HuH-7.5 (cell line): ENCODE measurements around the gene TRIM14.
A peak's percentile ranks its signal among the peaks of the same experiment; 100 is the strongest.
"Not testable (repeated sequence)": the region's sequence is repeated elsewhere in the genome, so short reads cannot be mapped to it uniquely, and the experiment has no call there.

Experiments
- DNase-seq: peaks from one replicate; pipeline ENCODE4 v3.0.0; 2011; ENCODE audit warnings: low spot score

Gene TRIM14

GRCh38 chr9:98083566-98084183, 35.3 kb downstream of the TRIM14 start:
- DNase-seq = no peak

DNA sequence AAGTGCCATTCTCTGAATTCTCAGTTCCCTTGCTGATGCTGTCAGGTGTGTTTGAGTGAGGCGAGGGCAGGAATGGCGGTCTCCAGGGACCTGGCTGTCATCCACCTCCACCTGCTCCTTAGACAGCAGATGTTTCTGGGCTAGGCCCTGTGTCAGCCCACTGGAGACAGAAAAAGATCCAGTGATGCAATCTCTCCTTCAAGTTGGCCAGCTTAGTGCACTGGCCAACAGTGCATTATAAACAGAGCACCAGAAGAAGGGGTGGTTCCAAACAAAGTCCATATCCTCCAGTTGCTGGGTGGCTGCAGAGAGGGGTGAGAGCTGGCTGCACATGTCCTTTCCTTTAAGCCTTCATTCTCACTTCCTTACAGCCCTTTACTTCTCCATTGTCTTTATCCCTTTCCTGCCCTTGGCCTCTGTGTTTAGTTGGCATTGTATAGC, 35.9 kb downstream of the TRIM14 start:
- no peak for DNase-seq

GRCh38 chr9:98081477-98082219, 37.4 kb downstream of the TRIM14 start:
- no peak for DNase-seq

DNA sequence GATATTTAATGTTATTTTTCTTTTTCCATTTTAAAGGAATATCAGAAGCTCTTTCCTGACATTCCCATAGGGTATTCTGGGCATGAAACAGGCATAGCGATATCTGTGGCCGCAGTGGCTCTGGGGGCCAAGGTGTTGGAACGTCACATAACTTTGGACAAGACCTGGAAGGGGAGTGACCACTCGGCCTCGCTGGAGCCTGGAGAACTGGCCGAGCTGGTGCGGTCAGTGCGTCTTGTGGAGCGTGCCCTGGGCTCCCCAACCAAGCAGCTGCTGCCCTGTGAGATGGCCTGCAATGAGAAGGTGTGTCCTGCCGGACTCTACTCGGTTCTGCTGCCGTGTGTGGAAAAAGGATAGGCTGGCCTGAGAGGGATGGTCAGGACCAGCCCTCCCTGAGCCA, 38.2 kb downstream of the TRIM14 start:
- DNase-seq = no peak

DNA sequence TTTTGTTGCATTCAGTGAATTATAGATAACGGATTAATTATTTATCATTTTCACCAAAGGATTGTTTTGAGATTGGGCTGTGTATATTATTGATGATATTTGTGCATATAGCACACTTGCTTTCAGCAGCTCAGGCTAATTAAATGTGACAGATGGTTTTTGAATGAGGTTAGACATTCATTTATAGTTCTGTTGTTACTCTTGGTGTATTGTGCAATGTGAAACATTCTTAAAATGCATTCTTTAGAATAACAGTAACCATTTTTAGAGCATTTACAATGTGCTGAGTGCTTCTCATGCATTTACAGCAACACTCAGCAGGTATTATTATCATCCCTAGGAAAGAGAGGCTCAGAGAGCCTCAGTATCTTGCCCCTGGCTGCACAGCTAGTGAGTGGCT, 38.7 kb downstream of the TRIM14 start:
- DNase-seq = no peak

GRCh38 chr9:98078895-98079294, 40.1 kb downstream of the TRIM14 start:
- DNase-seq = no peak

GRCh38 chr9:98076514-98076890, 42.5 kb downstream of the TRIM14 start:
- not testable (repeated sequence) for DNase-seq

GRCh38 chr9:98075332-98075805, 43.7 kb downstream of the TRIM14 start:
- no peak for DNase-seq

DNA sequence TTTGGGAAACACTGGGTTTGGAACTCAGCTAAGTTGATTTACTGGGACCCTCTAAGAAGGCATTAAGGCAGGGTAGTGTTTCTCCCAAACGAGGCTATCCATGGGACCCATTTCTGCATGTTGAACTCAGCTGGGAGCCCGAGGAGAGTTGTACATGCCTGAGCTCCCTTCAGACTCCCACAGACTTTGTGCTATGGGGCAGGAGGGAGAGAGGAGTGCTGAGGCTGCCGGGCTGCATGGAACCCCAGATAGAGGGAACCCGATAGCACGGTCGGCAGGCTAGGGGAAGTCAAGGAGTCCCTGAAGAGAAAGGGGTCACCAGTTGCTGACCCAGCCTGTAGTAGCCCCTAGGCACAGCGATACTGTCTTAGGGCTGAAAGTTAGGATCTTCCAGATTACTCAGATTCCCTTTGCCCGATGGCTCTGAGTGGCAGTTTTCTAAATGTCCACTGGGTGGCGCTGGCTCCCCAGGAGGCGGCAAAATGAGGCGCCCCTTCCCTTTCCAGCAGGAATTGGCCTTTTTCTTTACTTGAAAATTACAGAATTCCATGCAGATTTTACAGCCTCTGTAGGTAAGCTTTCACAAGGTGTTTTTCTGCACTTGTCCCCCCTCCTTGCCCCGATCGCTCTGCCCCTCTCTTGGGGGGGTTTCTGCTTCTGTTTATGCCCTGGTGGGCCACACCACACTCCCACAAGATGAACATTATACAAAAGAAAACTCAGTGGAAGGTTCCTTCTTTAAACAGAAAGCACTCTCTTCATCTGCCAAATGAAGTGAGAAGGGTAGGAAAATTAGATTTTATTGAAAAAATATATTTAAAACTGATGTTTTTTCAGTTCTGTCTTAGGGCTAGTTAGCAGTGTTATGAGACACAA, 44.7 kb downstream of the TRIM14 start:
- peak; percentile 51 for DNase-seq

- DNase-seq = no peak
Measured at GRCh38 chr9:98071737-98072136, 47.3 kb downstream of the TRIM14 start.

GRCh38 chr9:98070704-98071103, 48.3 kb downstream of the TRIM14 start:
- no peak for DNase-seq

DNA sequence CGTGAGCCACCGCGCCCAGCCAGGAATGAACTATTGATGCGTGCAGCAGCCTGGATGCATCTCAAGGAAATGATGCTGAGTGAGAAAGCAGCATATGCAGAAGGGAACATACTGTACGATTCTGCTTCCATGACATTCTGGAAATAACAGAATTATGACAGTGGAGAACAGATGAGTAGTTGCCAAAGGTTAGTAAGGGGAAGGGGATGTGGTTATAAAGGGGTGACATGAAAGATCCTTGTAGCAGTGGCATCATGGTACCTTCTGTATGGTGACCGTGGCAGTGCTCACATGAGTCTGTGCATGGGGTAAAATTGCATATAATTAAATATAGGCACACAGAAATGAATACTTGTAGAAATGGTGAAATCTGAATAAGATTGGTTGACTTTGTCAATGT, 49.5 kb downstream of the TRIM14 start:
- no peak for DNase-seq

- DNase-seq = no peak
Measured at GRCh38 chr9:98067184-98067583, 51.8 kb downstream of the TRIM14 start.

DNA sequence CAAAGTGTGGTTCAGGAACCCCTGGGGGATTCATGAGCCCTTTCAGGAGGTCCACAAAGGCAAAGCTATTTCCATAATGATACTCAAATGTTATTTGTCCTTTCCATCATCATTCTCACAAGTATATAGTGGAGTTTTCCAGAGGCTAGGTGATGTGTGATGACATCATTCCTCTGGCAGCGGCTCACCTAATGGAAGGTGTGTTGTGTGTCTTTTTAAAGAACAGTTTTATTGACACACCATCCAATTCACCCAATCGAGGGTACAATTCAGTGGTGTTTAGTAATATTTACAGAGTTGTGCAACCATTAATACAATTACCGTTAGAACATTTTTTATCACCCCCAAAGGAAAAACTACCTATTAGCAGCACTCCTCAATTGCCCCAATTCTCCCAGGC, 52.8 kb downstream of the TRIM14 start:
- no peak for DNase-seq

GRCh38 chr9:98064623-98065392, 54.2 kb downstream of the TRIM14 start:
- DNase-seq = no peak

GRCh38 chr9:98062161-98062560, 56.9 kb downstream of the TRIM14 start:
- no peak for DNase-seq

- DNase-seq = no peak
Measured at GRCh38 chr9:98057138-98057799, 61.8 kb downstream of the TRIM14 start.

DNA sequence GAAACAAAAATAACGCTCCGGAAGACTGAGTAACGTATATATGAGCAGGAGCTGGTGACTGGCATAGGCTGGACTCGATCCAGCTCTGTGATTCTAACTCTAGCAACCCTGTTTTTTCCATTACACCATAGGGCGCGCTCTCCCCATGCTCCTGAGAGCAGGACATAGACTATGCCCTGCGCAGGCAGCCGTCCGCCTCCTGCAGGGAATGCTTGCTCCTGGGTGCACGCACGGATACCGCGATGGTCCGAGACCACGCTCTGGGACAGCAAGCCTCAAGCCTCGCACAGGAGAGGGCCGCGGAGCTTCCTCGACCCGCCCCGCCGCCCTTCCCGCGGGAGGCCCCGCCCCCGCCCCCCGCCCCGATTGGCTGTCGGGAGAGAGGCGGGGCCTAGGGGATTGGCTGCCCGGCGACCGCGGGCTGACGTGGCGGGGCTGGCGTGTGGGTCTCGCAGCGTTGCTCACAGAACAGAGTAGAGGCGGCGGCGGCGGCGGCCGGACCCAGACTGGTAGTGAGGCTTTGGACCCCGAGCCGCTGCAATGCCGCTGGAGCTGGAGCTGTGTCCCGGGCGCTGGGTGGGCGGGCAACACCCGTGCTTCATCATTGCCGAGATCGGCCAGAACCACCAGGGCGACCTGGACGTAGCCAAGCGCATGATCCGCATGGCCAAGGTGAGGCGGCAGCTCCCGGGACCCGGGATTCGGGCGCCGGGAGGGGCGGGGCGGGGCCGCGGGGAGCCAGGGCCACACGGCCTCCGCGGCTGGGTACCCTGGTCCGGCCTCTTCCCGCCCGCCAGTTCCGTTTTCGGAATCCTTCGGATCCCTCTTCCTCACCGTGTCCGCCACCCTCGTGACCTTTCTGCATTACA, 62.5 kb downstream of the TRIM14 start, which contains the start of gene NANS:
Gene NANS, plus strand, starts transcription at position 464 of the 869 bp plus-strand sequence. Its CDS starts 77 bp downstream, at position 541.
- peak; percentile 82 for DNase-seq

DNA sequence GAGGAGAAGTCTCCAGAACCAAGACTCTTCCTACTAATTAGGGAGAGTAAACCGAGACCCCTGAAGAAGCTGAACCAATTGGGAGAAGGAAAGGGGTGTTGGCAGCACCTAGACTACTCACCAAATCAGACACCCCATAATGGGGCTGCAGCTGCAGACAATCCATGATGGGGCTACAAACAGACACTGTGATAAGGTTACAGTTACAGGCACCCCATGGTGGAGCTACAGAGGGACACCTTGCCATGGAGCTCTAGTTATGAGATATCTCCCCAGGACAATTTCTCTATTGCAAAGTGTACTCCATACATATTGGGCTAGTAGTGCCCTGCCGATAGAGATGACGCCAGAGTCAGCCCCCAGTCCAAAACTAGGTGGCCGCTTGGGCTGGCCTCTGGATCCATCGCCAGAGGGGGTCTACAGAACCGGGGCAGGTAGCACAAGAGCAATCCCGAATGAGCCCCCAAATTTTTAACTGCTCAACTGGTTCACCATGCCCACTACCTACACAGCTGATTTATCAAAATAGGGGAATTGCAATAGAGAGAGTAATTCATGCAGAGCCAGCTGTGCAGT, 64.6 kb downstream of the TRIM14 start:
- DNase-seq = no peak

GRCh38 chr9:98050351-98050750, 68.7 kb downstream of the TRIM14 start:
- no peak for DNase-seq
